Ovary (tissue), 3 donors: ENCODE results near the gene ZMIZ2.

Source experiments
- EP300 ChIP-seq: sonication (generic); formaldehyde crosslinking; IDR thresholded peaks from one replicate; pipeline ENCODE4 v1.6.1; 2017; ENCODE audit warnings: antibody characterized with exemption
- POLR2A ChIP-seq: fragments of 450-650 bp; IDR thresholded peaks from one replicate; pipeline ENCODE4 v1.6.1; 2017; ENCODE audit warnings: antibody characterized with exemption, mild to moderate bottlenecking, moderate library complexity
- TF ChIP-seq, protein P1 (sequence below), 3 donors: fragments of 450-650 bp in 2 of 3; fragments of 200-600 bp in 1 of 3; IDR thresholded peaks; one replicate each; pipeline versions ENCODE4 v1.5.1 to v1.8.0; 2016 to 2022; ENCODE audit warnings: antibody characterized with exemption in 3 of 3, mild to moderate bottlenecking in 1 of 3
- donor health status: DM: no; HTN: no; CAD: no.

GRCh38 chr7:44757311-44757710 lies 8.7 kb downstream of the ZMIZ2 start:
- TF ChIP-seq, protein P1, sequence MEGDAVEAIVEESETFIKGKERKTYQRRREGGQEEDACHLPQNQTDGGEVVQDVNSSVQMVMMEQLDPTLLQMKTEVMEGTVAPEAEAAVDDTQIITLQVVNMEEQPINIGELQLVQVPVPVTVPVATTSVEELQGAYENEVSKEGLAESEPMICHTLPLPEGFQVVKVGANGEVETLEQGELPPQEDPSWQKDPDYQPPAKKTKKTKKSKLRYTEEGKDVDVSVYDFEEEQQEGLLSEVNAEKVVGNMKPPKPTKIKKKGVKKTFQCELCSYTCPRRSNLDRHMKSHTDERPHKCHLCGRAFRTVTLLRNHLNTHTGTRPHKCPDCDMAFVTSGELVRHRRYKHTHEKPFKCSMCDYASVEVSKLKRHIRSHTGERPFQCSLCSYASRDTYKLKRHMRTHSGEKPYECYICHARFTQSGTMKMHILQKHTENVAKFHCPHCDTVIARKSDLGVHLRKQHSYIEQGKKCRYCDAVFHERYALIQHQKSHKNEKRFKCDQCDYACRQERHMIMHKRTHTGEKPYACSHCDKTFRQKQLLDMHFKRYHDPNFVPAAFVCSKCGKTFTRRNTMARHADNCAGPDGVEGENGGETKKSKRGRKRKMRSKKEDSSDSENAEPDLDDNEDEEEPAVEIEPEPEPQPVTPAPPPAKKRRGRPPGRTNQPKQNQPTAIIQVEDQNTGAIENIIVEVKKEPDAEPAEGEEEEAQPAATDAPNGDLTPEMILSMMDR (IDR thresholded peaks at IDR 0.05) = no peak
- no peak for TF ChIP-seq EP300
- TF ChIP-seq POLR2A = no peak
